Fibroblast of mammary gland (primary cell): Measurements from ENCODE around the gene ITGBL1.

Experiments
- DNase-seq: peaks from one replicate; pipeline ENCODE4 v3.0.0-alpha.2; 2010; ENCODE audit warnings: low read depth
- H3K4me3 ChIP-seq: 2 replicates; pipeline ENCODE4 v1.5.1; 2011; ENCODE audit warnings: low read depth, mild to moderate bottlenecking, low read length, moderate library complexity; ENCODE audit not compliant: control insufficient read depth
- CTCF ChIP-seq: conservative IDR thresholded peaks from 2 replicates; pipeline ENCODE4 v1.5.1; 2011; ENCODE audit warnings: low read depth, low read length, inconsistent platforms; ENCODE audit not compliant: control insufficient read depth, insufficient read depth

Gene ITGBL1

GRCh38 chr13:101655435-101655834, 203.0 kb downstream of the ITGBL1 start:
- no peak for DNase-seq
- TF ChIP-seq CTCF = no peak
- H3K4me3 ChIP-seq = no peak overlapping the region

- no peak for TF ChIP-seq CTCF
- peak; percentile 38 for DNase-seq
- H3K4me3 ChIP-seq = no peak overlapping the region
Observed at GRCh38 chr13:101660711-101661110, 208.2 kb downstream of the ITGBL1 start.

- no peak overlapping the region for H3K4me3 ChIP-seq
- peak; percentile 46 for DNase-seq
- no peak for TF ChIP-seq CTCF
Observed at GRCh38 chr13:101661839-101662238, 209.4 kb downstream of the ITGBL1 start.

GRCh38 chr13:101673360-101674105, 221.1 kb downstream of the ITGBL1 start:
- DNase-seq = peak; percentile 35
- no peak for TF ChIP-seq CTCF
- no peak overlapping the region for H3K4me3 ChIP-seq

- TF ChIP-seq CTCF = no peak
- no peak overlapping the region for H3K4me3 ChIP-seq
- peak; percentile 50 for DNase-seq
Observed at GRCh38 chr13:101681834-101682233, 229.4 kb downstream of the ITGBL1 start.

GRCh38 chr13:101686003-101686402, 233.5 kb downstream of the ITGBL1 start:
- DNase-seq = no peak
- H3K4me3 ChIP-seq = no peak overlapping the region
- TF ChIP-seq CTCF = no peak
